Measurements from ENCODE around the gene COCH.
"Not testable (repeated sequence)": the region's sequence is repeated elsewhere in the genome, so short reads cannot be mapped to it uniquely, and the experiment has no call there.

Gene COCH

GRCh38 chr14:30874999-30875787, 834 bp downstream of the COCH start:
- in situ Hi-C loops (cut with MboI; ENCODE audit: low sequenced_read_pairs), result no loop called here

- in situ Hi-C loops (cut with MboI; ENCODE audit: low sequenced_read_pairs), result no loop called here
These were observed 1.4 kb downstream of the COCH start for GRCh38 chr14:30875788-30876053.

- in situ Hi-C loops (cut with MboI; ENCODE audit: low sequenced_read_pairs), result no loop called here
These were observed 2.3 kb downstream of the COCH start for GRCh38 chr14:30876692-30877091.

GRCh38 chr14:30882431-30882830, 8.1 kb downstream of the COCH start:
- in situ Hi-C loops (cut with MboI; ENCODE audit: low sequenced_read_pairs), result no loop called here

- in situ Hi-C loops (cut with MboI; ENCODE audit: low sequenced_read_pairs), result no loop called here
These were observed 9.3 kb downstream of the COCH start for GRCh38 chr14:30883508-30884294.

- in situ Hi-C loops (cut with MboI; ENCODE audit: low sequenced_read_pairs), result no loop called here
These were observed 10.5 kb downstream of the COCH start for GRCh38 chr14:30884901-30885300.

- in situ Hi-C loops (cut with MboI; ENCODE audit: low sequenced_read_pairs), result no loop called here
These were observed 11.7 kb downstream of the COCH start for GRCh38 chr14:30885840-30886740.

- in situ Hi-C loops (cut with MboI; ENCODE audit: low sequenced_read_pairs), result no loop called here
These were observed 14.3 kb downstream of the COCH start for GRCh38 chr14:30888480-30889243.

- in situ Hi-C loops (cut with MboI; ENCODE audit: low sequenced_read_pairs), result no loop called here
These were observed 14.9 kb downstream of the COCH start for GRCh38 chr14:30889244-30889594.

- in situ Hi-C loops (cut with MboI; ENCODE audit: low sequenced_read_pairs), result no loop called here
These were observed 19.5 kb downstream of the COCH start for GRCh38 chr14:30893819-30894218.

- in situ Hi-C loops (cut with MboI; ENCODE audit: low sequenced_read_pairs), result no loop called here
These were observed 20.7 kb downstream of the COCH start for GRCh38 chr14:30894923-30895515.

- in situ Hi-C loops (cut with MboI; ENCODE audit: low sequenced_read_pairs), result no loop called here
These were observed 22.1 kb downstream of the COCH start for GRCh38 chr14:30896435-30896834.

GRCh38 chr14:30897121-30897520, 22.8 kb downstream of the COCH start:
- in situ Hi-C loops (cut with MboI; ENCODE audit: low sequenced_read_pairs), result not testable (repeated sequence)

- in situ Hi-C loops (cut with MboI; ENCODE audit: low sequenced_read_pairs), result no loop called here
These were observed 29.1 kb downstream of the COCH start for GRCh38 chr14:30903285-30904124.

- in situ Hi-C loops (cut with MboI; ENCODE audit: low sequenced_read_pairs), result no loop called here
These were observed 32.6 kb downstream of the COCH start for GRCh38 chr14:30906752-30907658.

GRCh38 chr14:30907659-30908057, 33.3 kb downstream of the COCH start:
- in situ Hi-C loops (cut with MboI; ENCODE audit: low sequenced_read_pairs), result no loop called here

GRCh38 chr14:30908826-30909225, 34.5 kb downstream of the COCH start:
- in situ Hi-C loops (cut with MboI; ENCODE audit: low sequenced_read_pairs), result no loop called here

GRCh38 chr14:30914812-30915211, 40.5 kb downstream of the COCH start:
- in situ Hi-C loops (cut with MboI; ENCODE audit: low sequenced_read_pairs), result no loop called here

GRCh38 chr14:30915596-30915995, 41.2 kb downstream of the COCH start:
- in situ Hi-C loops (cut with MboI; ENCODE audit: low sequenced_read_pairs), result no loop called here
